ENCODE results near the gene PRELID2. TPM values are rescaled to one million over a fixed set of nuclear protein-coding genes. Genes with fewer than 3 reads are reported as not detected.
A peak's percentile ranks its signal among the peaks of the same experiment; 100 is the strongest.

The PRELID2 gene
- total RNA-seq, 1 donor from 2014 or later: 10.2 TPM

GRCh38 chr5:145856285-145856818 is 21.2 kb upstream of the PRELID2 start:
- Histone ChIP-seq H3K4me3 (peak overlapping the region; percentile 46), H3K4me1 (peaks cover 15% of the 10 kb centered on the region), H3K9me3 (no peaks in the 10 kb centered on the region), H3K27ac (peak overlapping the region; percentile 16), H3K36me3 (no peaks in the 10 kb centered on the region), H3K27me3 (ENCODE audit: low read depth) (no peaks in the 10 kb centered on the region)
- intact Hi-C loops (cut with DNase I): no loop called here
- TF ChIP-seq, protein P1, sequence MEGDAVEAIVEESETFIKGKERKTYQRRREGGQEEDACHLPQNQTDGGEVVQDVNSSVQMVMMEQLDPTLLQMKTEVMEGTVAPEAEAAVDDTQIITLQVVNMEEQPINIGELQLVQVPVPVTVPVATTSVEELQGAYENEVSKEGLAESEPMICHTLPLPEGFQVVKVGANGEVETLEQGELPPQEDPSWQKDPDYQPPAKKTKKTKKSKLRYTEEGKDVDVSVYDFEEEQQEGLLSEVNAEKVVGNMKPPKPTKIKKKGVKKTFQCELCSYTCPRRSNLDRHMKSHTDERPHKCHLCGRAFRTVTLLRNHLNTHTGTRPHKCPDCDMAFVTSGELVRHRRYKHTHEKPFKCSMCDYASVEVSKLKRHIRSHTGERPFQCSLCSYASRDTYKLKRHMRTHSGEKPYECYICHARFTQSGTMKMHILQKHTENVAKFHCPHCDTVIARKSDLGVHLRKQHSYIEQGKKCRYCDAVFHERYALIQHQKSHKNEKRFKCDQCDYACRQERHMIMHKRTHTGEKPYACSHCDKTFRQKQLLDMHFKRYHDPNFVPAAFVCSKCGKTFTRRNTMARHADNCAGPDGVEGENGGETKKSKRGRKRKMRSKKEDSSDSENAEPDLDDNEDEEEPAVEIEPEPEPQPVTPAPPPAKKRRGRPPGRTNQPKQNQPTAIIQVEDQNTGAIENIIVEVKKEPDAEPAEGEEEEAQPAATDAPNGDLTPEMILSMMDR (IDR thresholded peaks at IDR 0.05): no peak
- DNase-seq (peak; percentile 58), ATAC-seq (peak; percentile 62 to 71)

DNA sequence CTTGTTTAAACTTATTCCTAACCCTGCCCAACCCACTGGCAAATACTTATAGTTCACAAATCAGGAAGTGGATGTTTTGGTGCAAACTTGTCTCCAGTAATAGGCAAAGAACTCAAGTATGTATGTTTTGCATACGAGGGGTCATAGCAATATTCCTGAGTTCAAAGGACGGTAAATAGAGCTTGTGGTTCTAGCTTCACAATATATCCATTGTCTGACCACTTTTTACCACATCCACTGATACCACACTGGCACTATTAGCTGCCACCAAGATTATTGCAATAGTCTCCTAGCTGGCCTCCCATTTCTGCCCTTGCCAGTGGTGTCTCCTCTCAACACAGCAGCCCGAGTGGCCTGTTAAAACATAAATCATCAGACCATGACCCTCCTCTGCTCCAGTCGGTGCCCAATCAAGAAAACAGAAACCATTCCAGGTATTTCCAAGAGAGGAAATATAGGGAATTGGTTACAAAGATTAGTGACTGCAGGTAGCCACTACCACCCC is 20.7 kb upstream of the PRELID2 start:
- Histone ChIP-seq H3K9me3 (no peaks in the 10 kb centered on the region), H3K27me3 (ENCODE audit: low read depth) (no peaks in the 10 kb centered on the region), H3K36me3 (no peaks in the 10 kb centered on the region), H3K4me1 (peaks cover 15% of the 10 kb centered on the region), H3K4me3 (peak overlapping the region; percentile 46), H3K27ac (no peak overlapping the region)
- ATAC-seq: peak in 1 of 2 donors; percentile 37
- no peak for DNase-seq
- TF ChIP-seq, protein P1 (IDR thresholded peaks at IDR 0.05): no peak
- intact Hi-C loops (cut with DNase I): no loop called here

DNA sequence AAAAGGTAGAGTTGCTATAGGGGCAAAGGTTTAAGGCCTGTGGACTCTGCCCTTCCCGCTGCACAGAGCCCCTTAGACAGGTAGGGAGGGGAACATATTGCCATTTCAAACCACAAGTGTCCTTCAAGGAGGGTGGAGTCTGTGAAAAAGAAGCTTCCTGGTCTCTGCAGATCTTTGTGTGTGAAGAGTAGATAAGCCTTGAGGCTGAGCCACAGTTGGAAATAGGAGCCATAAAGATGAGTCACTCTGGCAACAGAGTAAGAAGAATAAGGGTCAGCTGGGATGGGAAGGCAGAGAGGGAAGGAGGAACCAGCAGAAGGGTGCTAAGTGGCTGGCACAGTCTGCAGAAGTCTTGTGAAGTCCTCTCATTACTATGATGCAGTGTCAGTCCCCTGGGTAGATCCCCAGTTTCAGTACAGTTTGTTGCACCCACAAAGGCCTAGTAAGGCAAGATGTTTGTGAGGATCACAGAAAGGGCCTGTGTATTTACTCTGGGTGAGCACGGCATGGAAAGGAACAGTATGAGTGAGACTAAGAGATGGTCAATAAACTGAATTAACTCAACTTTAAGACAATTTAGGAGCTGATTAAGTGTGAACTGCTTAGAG is 19.6 kb upstream of the PRELID2 start:
- peak; percentile 46 to 55 for ATAC-seq
- H3K4me1 ChIP-seq: peaks cover 15% of the 10 kb centered on the region
- TF ChIP-seq, protein P1 (IDR thresholded peaks at IDR 0.05): no peak
- no peaks in the 10 kb centered on the region for H3K36me3 ChIP-seq
- no peak overlapping the region for H3K27ac ChIP-seq
- no peak overlapping the region for H3K4me3 ChIP-seq
- DNase-seq: no peak
- no peaks in the 10 kb centered on the region for H3K27me3 ChIP-seq (ENCODE audit: low read depth)
- intact Hi-C loops (cut with DNase I): no loop called here
- H3K9me3 ChIP-seq: no peaks in the 10 kb centered on the region

DNA sequence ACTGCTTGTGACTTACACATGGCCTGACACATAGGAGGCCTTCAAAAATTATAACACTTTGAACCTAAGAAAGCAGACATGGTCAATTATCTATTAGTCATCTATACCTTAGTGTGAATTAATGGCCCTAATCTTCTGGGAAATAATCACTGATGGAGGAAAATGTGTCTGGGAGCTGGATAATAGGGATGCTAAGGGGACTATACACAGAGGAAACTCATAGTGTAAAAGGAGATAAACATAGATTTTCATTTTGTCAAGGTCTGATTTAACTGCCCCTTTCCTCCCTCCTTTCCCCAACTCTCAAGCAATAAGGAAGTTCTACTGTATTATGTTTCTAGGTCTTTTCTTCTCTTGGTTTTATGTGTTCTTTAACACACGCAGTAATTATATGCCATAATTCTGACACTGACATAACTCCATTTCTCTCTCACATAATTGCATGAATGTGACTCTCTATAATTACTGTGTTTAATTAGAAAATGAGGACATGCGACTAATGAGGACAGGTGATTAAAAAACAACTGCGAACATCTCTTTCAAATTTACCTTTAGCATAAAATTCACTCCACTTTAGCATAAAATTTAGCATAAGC is 18.7 kb upstream of the PRELID2 start:
- Histone ChIP-seq H3K9me3 (no peaks in the 10 kb centered on the region), H3K27me3 (ENCODE audit: low read depth) (no peaks in the 10 kb centered on the region), H3K36me3 (no peaks in the 10 kb centered on the region), H3K4me3 (no peak overlapping the region), H3K27ac (no peak overlapping the region), H3K4me1 (peaks cover 15% of the 10 kb centered on the region)
- DNase-seq: no peak
- TF ChIP-seq, protein P1 (IDR thresholded peaks at IDR 0.05): no peak
- intact Hi-C loops (cut with DNase I): no loop called here
- no peak for ATAC-seq

DNA sequence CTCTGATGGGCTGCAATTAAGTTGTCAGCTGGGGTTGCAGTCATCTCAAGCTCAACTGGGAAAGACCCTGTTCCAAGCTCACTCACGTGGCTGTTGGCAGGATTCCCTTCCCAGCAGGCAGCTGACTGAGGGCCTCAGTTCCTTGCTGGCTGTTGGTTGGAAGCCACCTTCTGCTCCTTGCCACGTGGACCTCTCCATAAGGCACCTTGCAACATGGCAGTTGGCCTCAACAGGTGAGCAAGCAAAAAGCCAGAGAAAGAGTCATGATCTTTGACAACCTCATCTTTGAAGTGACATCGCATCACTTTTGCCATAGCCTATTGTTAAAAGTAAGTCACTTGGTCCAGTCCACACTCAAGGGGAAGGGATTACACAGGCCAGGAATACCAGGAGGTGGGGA is 17.8 kb upstream of the PRELID2 start:
- no peak overlapping the region for H3K4me3 ChIP-seq
- TF ChIP-seq, protein P1 (IDR thresholded peaks at IDR 0.05): no peak
- DNase-seq (no peak), ATAC-seq (no peak)
- H3K9me3 ChIP-seq: no peaks in the 10 kb centered on the region
- intact Hi-C loops (cut with DNase I): no loop called here
- H3K4me1 ChIP-seq: peaks cover 15% of the 10 kb centered on the region
- no peak overlapping the region for H3K27ac ChIP-seq
- H3K27me3 ChIP-seq (ENCODE audit: low read depth): no peaks in the 10 kb centered on the region
- H3K36me3 ChIP-seq: no peaks in the 10 kb centered on the region

Measured in lower lobe of right lung (tissue), 2 donors.